HG03066 (cell line): ENCODE results near the gene GIMAP7.
"Not testable (repeated sequence)": the region's sequence is repeated elsewhere in the genome, so short reads cannot be mapped to it uniquely, and the experiment has no call there.

Experiments
- ATAC-seq: cut with Tn5 transposase; IDR thresholded peaks from one replicate; pipeline ENCODE4 v1.9.1; 2021; ENCODE audit warnings: low read depth; ENCODE audit not compliant: unreplicated experiment

GIMAP7 gene

DNA sequence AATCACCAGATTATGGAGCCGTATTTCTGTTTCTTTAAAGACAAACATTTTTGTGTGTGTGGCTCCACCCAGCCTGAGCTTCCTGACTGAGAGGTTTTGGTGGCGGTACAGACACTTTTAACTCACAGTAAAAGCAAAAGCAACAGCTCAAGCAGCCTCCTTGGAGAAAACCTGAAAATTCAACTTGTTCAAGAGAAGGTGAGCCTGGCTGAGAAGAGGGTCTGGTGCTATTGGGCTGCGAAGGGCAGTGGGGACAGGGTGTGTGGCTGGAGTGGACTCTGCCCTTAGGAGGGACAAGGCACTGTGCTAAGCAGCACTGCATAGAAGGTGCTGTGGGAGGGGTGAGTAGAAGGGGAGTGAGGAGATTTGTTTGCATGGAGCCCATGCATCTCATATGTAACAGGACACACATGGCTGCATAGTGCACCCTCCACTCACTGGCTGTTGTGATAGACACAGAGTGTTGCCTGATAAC lies at the start of gene GIMAP7:
Gene GIMAP7, plus strand, starts transcription at position 125 of the 475 bp plus-strand sequence. CDS start 5,103 bp downstream, outside the sequence.
- ATAC-seq, result peak; percentile 64

GRCh38 chr7:150464962-150465361 lies 49.7 kb upstream of the GIMAP7 start:
- no peak for ATAC-seq

GRCh38 chr7:150465414-150465813 lies 49.3 kb upstream of the GIMAP7 start:
- no peak for ATAC-seq

- no peak for ATAC-seq
Observed at GRCh38 chr7:150466477-150466876, 48.2 kb upstream of the GIMAP7 start.

DNA sequence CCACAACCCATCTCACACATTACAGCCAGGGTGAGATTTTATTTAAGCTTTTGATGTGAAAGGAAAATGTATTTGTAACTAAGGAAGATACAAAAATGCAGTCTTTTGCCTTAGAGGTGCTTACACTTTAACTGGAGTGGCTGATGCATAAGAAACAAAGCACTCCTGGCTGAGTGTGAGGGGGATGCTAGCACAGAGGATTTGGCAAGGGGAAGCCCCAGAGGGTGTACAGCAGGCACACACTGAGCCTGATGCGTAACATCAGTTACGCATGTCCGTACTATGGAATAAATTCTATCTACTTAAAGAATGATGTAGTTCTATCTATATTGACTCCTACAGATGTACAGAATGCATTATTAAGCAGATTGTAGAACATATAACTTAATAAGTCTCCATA lies 46.4 kb upstream of the GIMAP7 start:
- no peak for ATAC-seq

GRCh38 chr7:150471886-150472285 lies 42.8 kb upstream of the GIMAP7 start:
- ATAC-seq, result no peak

DNA sequence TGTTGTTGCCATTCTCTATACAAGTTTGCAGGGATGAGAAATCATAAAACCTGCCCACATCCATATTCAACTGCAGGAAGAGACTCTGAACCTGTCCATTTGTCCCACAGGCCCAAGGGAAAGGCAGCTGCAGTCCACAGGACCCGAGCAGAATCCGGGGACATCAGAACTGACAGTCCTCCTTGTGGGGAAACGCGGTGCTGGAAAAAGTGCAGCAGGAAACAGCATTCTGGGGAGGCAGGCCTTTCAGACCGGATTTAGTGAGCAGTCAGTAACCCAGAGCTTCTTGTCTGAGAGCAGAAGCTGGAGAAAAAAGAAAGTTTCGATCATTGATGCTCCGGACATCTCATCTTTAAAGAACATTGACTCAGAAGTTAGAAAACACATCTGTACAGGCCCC lies 40.8 kb upstream of the GIMAP7 start:
- no peak for ATAC-seq

DNA sequence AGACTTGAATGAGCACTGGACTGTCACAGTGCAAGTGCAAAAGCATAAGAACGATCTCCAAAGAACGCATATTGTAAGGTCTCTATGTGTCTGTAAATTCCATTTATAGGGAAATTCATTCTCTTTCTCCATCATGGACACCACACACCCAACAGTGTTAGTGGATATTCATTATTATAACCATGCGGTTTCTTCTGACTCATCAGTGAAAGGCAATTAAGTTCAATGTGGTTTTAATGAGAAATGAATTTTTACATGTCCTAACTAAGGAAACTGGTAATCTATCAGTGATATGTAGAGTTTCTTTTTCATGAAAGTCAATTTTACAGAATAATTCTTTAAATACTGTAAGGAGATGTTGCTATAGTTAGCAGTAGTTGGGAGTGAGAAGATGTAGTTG lies 38.4 kb upstream of the GIMAP7 start:
- ATAC-seq, result no peak

DNA sequence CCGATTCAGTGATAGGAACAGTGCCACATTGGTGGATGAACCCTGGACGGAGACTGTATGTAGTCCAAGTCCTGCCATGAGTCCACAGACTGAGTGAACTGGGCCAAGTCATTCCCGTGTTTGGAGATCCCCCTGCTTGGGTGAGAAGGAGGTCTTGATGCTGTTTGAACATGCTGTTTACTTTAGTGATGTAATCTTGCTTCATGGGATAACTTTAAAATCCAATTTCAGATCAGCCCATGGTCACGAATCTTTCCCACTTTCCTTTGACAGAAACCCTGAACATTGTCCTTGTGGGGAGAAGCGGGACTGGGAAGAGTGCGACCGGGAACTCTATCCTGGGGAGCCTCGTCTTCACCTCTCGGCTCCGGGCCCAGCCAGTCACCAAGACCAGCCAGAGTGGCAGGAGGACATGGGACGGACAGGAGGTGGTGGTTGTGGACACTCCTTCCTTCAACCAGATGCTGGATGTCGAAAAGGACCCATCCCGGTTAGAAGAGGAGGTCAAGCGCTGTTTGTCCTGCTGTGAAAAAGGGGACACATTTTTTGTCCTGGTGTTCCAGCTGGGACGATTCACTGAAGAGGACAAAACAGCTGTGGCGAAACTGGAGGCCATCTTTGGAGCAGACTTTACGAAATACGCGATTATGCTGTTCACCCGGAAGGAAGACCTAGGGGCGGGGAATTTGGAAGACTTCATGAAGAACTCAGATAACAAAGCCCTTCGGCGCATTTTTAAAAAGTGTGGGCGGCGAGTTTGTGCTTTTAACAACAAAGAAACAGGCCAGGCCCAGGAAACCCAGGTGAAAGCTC lies 37.6 kb upstream of the GIMAP7 start:
- no peak for ATAC-seq

DNA sequence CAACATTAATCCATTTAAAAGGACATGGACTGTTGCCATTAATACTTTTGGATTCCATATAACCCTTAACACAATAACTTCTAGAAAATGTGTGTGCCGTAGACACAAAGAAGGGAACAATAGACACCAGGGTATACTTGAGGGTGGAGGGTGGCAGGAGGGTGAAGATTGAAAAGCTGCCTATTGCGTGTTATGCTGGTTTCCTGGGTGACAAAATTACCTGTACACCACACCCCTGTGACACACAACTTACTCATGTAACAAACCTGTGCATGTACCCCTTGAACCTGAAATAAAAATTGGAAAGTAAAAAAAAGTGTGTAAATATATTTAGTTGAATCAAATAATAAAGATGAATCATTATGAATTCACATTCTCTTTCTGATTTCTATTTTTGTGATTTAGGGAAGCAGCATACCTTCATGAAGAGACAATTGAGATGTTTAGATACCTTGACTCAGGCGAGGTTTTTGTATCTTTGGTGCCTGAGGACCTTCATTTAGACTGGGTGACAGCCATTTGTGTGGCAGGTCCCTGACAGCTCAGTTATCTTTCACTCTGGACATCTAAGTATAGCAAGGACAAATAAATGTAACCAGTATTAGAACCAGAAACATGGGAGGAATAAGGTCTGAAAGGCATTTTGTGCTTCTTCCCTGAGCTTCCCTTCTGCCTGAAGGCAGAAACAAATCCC lies 35.5 kb upstream of the GIMAP7 start:
- ATAC-seq, result no peak

DNA sequence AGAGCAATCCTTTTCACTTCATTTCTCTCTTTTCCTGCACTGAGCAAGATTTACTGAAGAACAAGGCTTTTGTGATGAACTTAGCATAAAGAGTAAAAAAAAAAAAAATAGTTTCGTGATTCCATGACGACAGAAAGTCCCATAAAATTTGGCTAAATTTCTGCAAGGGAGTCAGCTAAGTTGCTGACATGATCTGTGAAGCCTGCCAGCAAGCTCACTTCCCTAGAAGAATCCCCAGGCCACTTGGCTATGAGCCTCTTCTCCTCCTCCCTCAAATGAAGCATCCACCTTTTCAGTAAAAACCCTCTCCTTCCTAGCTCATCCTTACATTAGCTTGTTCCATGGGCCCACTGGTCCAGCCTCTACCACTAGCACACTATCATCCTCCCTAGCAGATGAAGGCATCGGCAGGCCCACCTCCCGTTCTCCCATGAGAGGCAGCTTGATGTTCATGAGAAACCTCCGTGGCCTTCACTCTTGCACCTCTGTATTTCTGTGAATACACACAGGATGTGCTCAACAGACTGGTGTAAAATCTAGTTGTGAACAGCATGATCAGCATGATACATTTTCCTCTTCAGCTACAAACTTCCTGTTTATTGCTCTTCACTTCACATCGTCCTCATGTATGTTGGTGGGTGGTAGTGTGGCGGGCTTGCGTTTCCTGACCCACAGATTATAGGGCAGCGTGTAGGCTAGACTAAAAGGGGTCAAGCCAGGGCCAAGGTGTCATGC lies 33.3 kb upstream of the GIMAP7 start:
- ATAC-seq, result no peak

DNA sequence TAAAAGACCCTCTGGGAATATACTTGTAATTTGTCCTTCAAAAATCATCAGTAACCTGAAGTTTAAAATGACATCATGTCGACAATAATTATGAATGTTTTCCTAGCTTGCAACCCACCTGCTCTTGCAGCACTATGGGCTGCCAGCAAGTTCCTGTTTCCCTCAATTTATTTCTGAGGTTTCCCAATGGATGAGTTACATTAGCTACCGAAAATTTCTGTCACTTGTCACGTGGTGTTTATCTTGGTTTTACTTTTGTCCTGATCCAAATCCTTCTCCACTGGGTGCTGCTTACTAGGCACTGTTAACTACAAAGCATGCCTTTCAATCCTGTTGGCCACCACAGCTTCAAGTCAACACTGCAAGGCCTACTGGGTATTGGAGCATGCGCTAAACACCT lies 32.8 kb upstream of the GIMAP7 start:
- no peak for ATAC-seq

- not testable (repeated sequence) for ATAC-seq
Observed at GRCh38 chr7:150483514-150483913, 31.2 kb upstream of the GIMAP7 start.

- ATAC-seq, result not testable (repeated sequence)
Observed at GRCh38 chr7:150484071-150484470, 30.6 kb upstream of the GIMAP7 start.

DNA sequence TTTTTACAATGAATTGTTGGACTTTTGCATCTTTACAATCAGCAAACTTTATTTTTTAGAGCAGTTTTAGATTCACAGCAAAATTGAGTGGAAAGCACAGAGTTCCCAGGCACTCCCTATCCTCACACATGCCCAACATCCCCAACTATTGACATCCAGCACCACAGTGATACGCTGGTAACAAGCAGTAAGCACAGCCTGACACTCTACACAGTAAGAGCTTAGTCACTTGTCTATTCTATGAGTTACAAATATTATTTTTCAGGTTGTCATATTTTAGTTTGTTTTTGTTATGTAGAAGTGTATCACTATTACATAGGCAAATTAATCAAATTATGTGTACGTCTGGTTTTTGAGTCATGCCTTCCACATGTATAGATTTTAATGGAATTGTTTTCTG lies 27.0 kb upstream of the GIMAP7 start:
- no peak for ATAC-seq

DNA sequence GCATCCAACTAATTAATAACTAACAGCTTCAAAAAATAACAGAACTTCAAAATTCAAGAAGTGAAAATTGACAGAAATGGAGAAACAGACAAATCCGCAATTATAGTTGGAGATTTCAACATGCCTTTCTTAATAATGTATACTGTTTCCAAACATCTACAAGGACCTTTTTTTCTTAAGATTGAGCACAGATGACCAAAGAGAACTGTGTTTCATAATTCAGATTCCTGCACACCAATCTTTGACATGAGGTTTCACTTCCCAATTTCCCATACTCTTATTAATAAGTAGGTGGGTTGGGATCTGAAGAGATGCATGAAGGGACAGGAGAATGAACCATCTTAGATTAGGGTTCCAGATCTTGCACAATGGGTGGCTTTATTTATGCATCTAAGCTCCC lies 24.9 kb upstream of the GIMAP7 start:
- no peak for ATAC-seq

DNA sequence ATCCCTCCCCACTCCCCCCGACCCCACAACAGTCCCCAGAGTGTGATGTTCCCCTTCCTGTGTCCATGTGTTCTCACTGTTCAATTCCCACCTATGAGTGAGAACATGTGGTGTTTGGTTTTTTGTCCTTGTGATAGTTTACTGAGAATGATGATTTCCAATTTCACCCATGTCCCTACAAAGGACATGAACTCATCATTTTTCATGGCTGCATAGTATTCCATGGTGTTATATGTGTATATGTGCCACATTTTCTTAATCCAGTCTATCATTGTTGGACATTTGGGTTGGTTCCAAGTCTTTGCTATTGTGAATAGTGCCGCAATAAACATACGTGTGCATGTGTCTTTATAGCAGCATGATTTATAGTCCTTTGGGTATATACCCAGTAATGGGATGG lies 21.2 kb upstream of the GIMAP7 start:
- not testable (repeated sequence) for ATAC-seq

DNA sequence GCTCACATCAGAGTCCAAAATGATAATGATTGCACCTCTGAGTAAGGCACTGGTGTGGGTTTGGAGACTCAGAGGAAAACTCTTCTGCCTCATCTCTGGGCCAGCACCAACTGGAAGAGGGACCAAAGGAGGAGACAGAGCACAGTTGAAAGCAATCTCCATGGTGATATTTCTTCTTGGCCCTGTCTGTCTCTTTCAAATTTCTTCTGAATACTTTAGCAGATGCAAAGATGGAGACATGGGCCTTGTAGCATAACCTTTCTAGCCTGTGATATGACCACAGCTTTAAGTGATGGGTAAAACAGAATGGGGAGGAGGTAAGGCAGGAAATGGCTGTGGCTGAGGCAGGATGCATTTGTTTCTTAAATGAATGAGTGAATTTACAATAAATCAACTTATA lies 12.2 kb upstream of the GIMAP7 start:
- no peak for ATAC-seq

DNA sequence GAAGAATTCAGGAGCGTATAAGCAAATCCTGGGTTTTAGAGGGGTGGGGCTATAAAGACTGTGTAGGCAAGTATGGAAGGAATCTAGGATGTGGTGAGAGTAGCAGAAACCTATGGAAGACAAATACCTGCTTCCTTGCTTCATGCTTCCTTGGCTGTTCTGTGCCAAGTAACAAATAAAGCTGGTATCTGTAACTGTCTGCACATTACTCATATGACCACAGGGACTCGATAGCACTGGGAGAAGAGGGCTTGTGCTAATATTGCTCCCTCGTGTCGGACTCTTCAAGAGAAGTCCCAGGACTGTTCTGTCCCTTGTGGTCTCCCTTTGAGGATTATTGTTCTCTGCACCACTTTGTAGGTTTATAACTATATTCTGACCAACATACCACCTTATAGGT lies 11.5 kb upstream of the GIMAP7 start:
- no peak for ATAC-seq

GRCh38 chr7:150503581-150503980 lies 11.1 kb upstream of the GIMAP7 start:
- no peak for ATAC-seq

DNA sequence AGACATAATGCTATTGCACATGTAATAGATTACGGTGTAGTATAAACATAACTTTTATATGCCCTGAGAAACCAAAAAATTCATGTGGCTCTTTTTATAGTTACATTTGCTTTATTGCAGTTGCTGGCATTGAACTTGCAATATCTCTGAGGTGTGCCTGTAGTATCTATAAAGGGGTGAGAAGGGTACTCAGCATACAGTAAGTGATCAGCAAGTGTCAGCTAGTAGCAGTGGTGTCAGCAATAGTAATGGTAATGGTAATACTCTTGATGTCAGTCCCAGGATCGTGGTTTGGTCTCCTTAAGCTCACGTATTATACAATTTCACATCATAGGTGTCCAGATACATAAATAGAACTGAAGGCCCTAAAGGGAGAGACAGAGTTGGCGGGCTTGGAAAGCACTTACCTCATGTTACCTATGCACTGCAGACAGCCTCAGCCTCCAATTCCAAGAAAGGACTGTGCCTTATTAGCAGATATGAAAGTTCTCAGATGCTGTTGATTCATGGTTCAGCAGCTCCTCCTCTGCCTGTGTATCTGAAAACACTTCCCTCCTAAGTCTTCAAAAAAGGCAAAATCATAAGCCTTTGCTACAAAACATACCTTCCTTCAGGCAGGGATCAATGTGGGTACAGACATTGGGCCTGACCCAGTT lies 6.6 kb upstream of the GIMAP7 start:
- ATAC-seq, result no peak
